Astrocyte of the cerebellum (primary cell): ENCODE results near the gene LPCAT1.

Experiments
- DNase-seq: peaks from one replicate; pipeline ENCODE4 v3.0.0-alpha.2; 2011; ENCODE audit warnings: low read depth
- H3K4me3 ChIP-seq: 2 replicates; pipeline ENCODE4 v1.5.1; 2011; ENCODE audit warnings: mild to moderate bottlenecking, low read depth, low read length, moderate library complexity
- in situ Hi-C: cut with HindIII; loops from 2 replicates; pipeline ENCODE4 v1.10.0; 2017; ENCODE audit warnings: low sequenced_read_pairs
- TF ChIP-seq, protein P1 (sequence below): IDR thresholded peaks from 2 replicates; pipeline ENCODE4 v1.5.1; 2012; ENCODE audit warnings: low read length, low read depth, moderate library complexity, mild to moderate bottlenecking; ENCODE audit errors: missing control alignments

The LPCAT1 gene

DNA sequence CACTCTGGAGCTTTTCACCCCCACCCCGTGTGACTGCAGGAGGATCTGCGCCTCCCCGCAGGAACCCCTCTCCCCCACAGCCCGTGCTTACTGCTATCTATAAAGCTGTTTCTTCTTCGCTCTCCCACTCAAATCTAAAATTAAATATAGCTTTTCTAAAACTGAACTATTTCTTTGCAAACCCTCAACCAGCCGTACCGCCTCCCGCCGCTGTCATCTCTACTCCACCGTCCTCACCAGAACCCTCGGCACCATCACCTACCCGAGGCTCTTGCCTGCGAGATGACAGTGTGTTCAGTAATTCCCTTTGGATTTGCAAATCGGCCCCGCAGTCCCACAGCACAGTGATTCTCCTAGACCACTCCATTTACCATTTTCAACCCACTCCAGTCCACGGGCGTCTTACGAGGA, 13.6 kb downstream of the LPCAT1 start:
- no peak for DNase-seq
- in situ Hi-C loops, result no loop called here
- TF ChIP-seq, protein P1, sequence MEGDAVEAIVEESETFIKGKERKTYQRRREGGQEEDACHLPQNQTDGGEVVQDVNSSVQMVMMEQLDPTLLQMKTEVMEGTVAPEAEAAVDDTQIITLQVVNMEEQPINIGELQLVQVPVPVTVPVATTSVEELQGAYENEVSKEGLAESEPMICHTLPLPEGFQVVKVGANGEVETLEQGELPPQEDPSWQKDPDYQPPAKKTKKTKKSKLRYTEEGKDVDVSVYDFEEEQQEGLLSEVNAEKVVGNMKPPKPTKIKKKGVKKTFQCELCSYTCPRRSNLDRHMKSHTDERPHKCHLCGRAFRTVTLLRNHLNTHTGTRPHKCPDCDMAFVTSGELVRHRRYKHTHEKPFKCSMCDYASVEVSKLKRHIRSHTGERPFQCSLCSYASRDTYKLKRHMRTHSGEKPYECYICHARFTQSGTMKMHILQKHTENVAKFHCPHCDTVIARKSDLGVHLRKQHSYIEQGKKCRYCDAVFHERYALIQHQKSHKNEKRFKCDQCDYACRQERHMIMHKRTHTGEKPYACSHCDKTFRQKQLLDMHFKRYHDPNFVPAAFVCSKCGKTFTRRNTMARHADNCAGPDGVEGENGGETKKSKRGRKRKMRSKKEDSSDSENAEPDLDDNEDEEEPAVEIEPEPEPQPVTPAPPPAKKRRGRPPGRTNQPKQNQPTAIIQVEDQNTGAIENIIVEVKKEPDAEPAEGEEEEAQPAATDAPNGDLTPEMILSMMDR, result no peak
- H3K4me3 ChIP-seq, result no peak overlapping the region

DNA sequence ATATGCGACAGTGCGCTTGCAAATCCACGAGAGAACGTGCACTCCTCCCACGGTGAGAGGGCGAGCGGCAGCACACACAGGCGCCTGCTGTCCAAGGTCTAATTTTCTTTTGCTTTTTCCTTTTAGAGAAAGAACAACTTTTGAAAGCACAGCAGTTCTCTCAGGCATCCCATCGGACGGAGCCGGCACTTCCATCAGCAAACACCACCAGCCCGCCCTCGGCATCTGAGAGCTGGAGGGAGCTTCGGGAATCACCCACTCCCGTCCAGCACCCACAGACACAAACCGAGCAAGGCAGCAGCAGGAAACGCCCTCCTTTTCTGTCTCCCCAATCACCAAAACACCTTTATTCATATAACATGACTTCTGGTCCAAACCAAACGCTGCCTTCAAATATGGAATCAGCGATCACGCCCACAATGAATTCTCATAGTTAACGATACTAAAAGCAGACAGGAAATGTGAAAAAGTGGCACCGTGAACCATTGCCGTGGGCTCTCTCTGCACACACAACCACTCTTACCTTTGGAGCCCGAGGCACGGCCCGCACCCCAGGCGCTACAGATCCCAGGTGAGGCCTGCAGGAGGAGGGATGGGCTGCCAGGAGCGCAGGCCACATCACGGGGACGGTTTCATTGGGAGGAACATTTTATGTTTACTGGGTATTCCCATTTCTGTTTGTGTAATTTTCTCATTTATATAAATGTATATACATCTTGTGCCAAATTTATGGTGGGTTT, 14.2 kb downstream of the LPCAT1 start:
- in situ Hi-C loops, result no loop called here
- TF ChIP-seq, protein P1, result no peak
- H3K4me3 ChIP-seq, result no peak overlapping the region
- DNase-seq, result no peak

DNA sequence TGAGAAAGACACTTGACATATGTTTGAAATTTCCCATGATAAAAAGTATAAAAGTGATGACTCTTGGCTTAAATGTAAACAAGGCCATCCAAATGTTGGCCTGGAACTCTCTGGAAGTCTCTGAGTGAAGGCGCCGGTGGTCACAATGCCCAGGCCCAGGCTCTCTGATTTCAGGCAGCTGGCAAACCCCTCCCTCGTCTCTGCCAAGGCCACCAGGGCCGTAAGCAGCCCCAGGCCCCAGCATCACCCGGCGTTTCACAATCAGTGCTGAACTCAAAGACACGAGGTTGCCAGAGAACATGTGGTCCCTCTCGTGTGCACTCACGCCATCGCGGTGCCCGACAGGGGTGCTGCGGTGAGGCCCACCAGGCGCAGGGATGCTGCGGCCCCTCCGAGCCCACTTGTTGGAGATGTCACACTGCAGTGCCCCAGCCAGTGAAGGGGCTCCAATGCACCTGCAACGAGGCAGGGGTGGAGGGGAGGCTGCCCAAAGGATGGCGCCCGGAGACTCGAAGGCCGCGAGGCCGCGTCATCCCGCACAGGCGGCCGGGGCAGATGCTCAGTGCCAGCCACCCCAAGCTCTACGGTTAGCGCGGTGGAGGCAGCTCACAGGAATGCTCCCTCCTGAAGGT, 15.0 kb downstream of the LPCAT1 start:
- TF ChIP-seq, protein P1, result no peak

DNA sequence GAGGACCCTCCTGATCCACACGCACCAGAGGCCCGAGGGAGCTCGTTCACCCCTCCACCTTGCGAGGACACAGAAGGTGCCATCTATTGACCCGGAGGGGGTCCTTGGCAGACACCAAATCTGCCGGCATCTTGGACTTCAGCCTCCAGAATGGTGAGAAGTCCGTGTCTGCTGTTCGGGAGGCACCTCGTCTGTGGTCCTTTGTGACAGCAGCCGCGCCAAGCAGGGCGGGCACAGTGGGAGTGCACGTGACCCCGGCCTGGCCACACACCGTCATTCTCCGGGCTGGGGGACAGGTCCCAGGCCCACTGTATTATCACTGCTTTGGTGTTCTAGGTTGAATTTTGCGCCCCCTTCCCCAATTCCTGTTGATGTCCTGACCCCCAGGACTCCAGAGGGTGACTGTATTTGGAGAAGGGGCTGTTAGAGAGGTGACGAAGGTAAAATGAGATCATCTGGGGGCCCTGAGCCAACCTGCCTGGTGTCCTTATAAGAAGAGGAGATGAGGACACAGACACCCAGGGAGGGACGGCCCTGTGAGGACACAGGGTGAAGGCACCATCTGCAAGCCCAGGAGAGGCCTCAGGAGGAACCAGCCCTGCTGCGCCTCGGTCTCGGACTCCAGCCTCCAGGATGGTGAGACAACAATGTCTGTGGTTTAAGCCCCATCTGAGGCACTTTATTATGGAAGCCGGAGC, 15.7 kb downstream of the LPCAT1 start:
- in situ Hi-C loops, result no loop called here
- DNase-seq, result no peak
- H3K4me3 ChIP-seq, result no peak overlapping the region
- TF ChIP-seq, protein P1, result no peak

More for the DNA sequence above, 15.0 kb downstream of the LPCAT1 start:
- no peak for DNase-seq
- in situ Hi-C loops, result no loop called here
- H3K4me3 ChIP-seq, result no peak overlapping the region

DNA sequence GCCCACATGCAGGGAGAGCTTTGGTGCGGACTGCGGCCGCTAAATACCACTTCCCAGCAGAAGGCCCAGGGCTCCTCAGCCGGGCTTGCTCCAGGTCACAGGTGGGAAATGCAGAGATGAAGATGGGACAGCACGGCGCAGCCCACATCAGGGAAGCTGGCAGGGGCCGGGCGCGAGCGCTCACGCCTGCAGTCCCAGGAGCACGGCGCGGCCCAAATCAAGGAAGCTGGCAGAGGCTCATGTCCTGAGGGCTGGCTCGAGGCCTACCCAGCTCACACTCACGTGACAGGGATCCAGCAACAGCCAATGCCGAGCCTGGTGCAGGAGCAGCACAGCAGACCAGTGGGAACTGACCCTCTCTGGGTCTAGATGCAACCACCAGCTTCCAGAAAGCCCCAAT, 16.3 kb downstream of the LPCAT1 start:
- no peak overlapping the region for H3K4me3 ChIP-seq
- in situ Hi-C loops, result no loop called here
- no peak for DNase-seq
- TF ChIP-seq, protein P1, result no peak

DNA sequence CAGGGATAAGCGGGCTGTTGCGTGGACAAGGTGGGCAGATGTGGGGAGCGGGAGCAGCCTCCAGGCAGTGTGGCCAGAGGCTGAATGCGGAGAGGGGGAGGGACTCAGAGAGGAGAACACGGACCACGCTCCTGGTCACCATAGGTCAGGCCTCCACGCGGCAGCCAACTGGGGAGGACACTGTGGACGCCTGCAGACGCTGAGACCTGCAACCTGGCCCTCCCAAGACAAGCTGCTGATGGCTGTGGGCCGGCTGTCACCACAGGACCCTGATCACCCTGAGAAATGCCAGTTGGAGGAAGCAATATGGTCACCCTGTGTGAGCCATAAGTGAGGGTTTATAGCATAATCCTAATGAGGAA, 16.8 kb downstream of the LPCAT1 start:
- in situ Hi-C loops, result no loop called here
- no peak overlapping the region for H3K4me3 ChIP-seq
- TF ChIP-seq, protein P1, result no peak
- DNase-seq, result no peak
